ENCODE measurements around the gene TWIST2. TPM values are rescaled to one million over a fixed set of nuclear protein-coding genes. Genes with fewer than 3 reads are reported as not detected.

Gene TWIST2
- total and polyA plus RNA-seq, 10 of the 15 experiments (the other 5 are each of a cell fraction or from before 2014, with no cell fraction given), result not detected

- 43% methylated on average over 5 of the region's 5 CpGs for WGBS (ENCODE audit: insufficient coverage, insufficient replicate concordance, low lambda C conversion rate, missing lambda C conversion rate)
- no peak for TF ChIP-seq HDAC2 (IDR thresholded peaks at IDR 0.05)
- TF ChIP-seq RBBP5 (conservative IDR thresholded peaks at IDR 0.05), result no peak
- TF ChIP-seq GATAD2B (conservative IDR thresholded peaks at IDR 0.05; ENCODE audit: low read depth), result no peak
- no peak for TF ChIP-seq MAX (IDR thresholded peaks at IDR 0.05; ENCODE audit: low read depth, low read length)
- TF ChIP-seq PBX3 (IDR thresholded peaks at IDR 0.05; ENCODE audit: insufficient replicate concordance, low read depth, low read length), result no peak
- no peak for TF ChIP-seq ZNF592 (IDR thresholded peaks at IDR 0.05)
- TF ChIP-seq PAX5 (IDR thresholded peaks at IDR 0.05; ENCODE audit: borderline replicate concordance, low read depth, low read length), result no peak
- TF ChIP-seq PKNOX1 (IDR thresholded peaks at IDR 0.05), result no peak
- no peak for TF ChIP-seq ATF2 (IDR thresholded peaks at IDR 0.05; ENCODE audit: low read length)
- no peak for TF ChIP-seq HSF1 (IDR thresholded peaks at IDR 0.05; ENCODE audit: low read depth, low read length)
- no peak for TF ChIP-seq POU2F2 (IDR thresholded peaks at IDR 0.05; ENCODE audit: borderline replicate concordance, low read depth, low read length)
Observed at GRCh38 chr2:238862701-238863100, 14.8 kb downstream of the TWIST2 start.

More at GRCh38 chr2:238862701-238863100, 14.8 kb downstream of the TWIST2 start:
- no peaks in the 10 kb centered on the region for H3K79me2 ChIP-seq (ENCODE audit: control insufficient read depth, insufficient read depth, low read length)
- H3K9me3 ChIP-seq (replicated peaks; ENCODE audit: control insufficient read depth, insufficient read depth, low read length), result no peaks in the 10 kb centered on the region
- no peaks in the 10 kb centered on the region for H3K27me3 ChIP-seq (replicated peaks in 1 of 2; ENCODE audit: control insufficient read depth in 2 of 2, insufficient read depth in 2 of 2, low read length in 1 of 2)
- H3K4me2 ChIP-seq (ENCODE audit: control insufficient read depth, insufficient read depth), result no peak overlapping the region
- no peak overlapping the region for H3K9ac ChIP-seq (ENCODE audit: control insufficient read depth, insufficient read depth, low read length)
- ChIA-PET POLR2A (no interaction called here), SMC1A (ENCODE audit: uncharacterized antibody, unreplicated experiment) (no interaction called here), RAD21 (ENCODE audit: unreplicated experiment) (no interaction called here), CTCF (no interaction called here)
- no peak overlapping the region for H2AFZ ChIP-seq (ENCODE audit: control insufficient read depth, low read depth, low read length)
- intact Hi-C loops (cut with micrococcal nuclease; ENCODE audit: unreplicated experiment) (no loop called here), in situ Hi-C loops (cut with MboI) (no loop called here)
- no peak overlapping the region for H3K27ac ChIP-seq (ENCODE audit: control insufficient read depth, insufficient read depth)
- no peak overlapping the region for H3K4me3 ChIP-seq
- no TSS peak for BruUV-seq (replicated peaks)
- no peaks in the 10 kb centered on the region for H4K20me1 ChIP-seq (ENCODE audit: control insufficient read depth, insufficient read depth)
- no peaks in the 10 kb centered on the region for H3K4me1 ChIP-seq (ENCODE audit: control insufficient read depth, insufficient read depth, low read length)
- no peak for DNase-seq (ENCODE audit: low read depth, low spot score)
- ATAC-seq, result no peak
- no peak for FAIRE-seq
- no peaks in the 10 kb centered on the region for H3K36me3 ChIP-seq (ENCODE audit: control insufficient read depth in 2 of 2, insufficient read depth in 2 of 2, low read length in 1 of 2)
